GM06990 (cell line): Measurements from ENCODE around the gene SPHKAP.

ENCODE experiments used
- DNase-seq: peaks from one replicate; pipeline ENCODE4 v3.0.0-alpha.2; 2011; ENCODE audit not compliant: insufficient read length; ENCODE audit errors: extremely low read depth
- H3K27me3 ChIP-seq: replicated peaks from 2 replicates; pipeline ENCODE4 v1.6.0; 2011; ENCODE audit warnings: low read length; ENCODE audit not compliant: control insufficient read depth, insufficient read depth
- H3K36me3 ChIP-seq: 2 replicates; pipeline ENCODE4 v1.5.1; 2011; ENCODE audit warnings: low read length; ENCODE audit not compliant: control insufficient read depth, insufficient read depth
- H3K4me3 ChIP-seq: replicated peaks from 2 replicates; pipeline ENCODE4 v1.5.1; 2011; ENCODE audit warnings: low read depth, mild to moderate bottlenecking, control low read depth, low read length
- TF ChIP-seq, protein P1 (sequence below): IDR thresholded peaks from 2 replicates; pipeline ENCODE4 v1.5.1; 2011; ENCODE audit warnings: low read length, control low read depth, mild to moderate bottlenecking, inconsistent platforms; ENCODE audit not compliant: insufficient read depth, poor library complexity, severe bottlenecking

The SPHKAP gene

DNA sequence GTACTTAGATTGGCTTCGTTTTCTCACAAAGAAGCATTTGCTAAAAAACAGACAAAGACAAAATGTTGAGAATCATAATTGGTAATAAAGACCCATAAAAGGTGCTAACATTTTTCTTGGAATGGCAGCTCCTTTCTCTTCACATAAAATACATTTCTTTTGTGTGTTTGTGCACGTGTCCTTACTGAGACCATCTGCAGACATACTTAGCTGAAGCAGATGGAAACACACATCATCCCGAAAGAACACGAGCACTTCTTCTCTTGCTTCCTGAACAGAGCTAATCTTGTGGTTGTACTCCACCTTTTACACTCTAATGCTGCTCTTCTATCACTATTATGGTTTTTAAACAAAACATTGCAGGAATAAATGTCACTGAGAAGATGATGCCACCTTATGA is 142.5 kb downstream of the SPHKAP start:
- Histone ChIP-seq H3K27me3 (no peaks in the 10 kb centered on the region), H3K4me3 (no peak overlapping the region), H3K36me3 (no peaks in the 10 kb centered on the region)
- TF ChIP-seq, protein P1, sequence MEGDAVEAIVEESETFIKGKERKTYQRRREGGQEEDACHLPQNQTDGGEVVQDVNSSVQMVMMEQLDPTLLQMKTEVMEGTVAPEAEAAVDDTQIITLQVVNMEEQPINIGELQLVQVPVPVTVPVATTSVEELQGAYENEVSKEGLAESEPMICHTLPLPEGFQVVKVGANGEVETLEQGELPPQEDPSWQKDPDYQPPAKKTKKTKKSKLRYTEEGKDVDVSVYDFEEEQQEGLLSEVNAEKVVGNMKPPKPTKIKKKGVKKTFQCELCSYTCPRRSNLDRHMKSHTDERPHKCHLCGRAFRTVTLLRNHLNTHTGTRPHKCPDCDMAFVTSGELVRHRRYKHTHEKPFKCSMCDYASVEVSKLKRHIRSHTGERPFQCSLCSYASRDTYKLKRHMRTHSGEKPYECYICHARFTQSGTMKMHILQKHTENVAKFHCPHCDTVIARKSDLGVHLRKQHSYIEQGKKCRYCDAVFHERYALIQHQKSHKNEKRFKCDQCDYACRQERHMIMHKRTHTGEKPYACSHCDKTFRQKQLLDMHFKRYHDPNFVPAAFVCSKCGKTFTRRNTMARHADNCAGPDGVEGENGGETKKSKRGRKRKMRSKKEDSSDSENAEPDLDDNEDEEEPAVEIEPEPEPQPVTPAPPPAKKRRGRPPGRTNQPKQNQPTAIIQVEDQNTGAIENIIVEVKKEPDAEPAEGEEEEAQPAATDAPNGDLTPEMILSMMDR = no peak
- DNase-seq = no peak

DNA sequence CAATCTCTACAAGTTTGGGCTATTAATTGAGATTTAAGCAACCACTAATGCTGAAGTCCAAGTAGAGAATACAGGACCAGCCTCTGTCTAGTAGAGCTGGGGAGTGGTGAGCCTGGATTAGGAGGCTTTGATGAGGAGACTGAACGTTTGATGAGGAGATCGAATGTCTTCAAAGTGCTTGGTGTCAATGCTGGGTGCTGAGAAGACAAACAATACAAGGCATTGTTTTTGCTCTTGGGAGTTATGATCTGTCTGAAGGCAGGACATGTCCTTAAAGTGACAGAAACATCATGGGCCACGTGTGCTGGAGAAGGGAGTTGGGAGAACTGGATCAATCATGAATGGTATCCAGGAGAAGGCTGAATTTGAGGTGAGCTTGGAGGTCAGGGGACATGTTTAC is 143.6 kb downstream of the SPHKAP start:
- no peak for DNase-seq
- Histone ChIP-seq H3K4me3 (no peak overlapping the region), H3K27me3 (no peaks in the 10 kb centered on the region), H3K36me3 (no peaks in the 10 kb centered on the region)
- TF ChIP-seq, protein P1 = no peak

DNA sequence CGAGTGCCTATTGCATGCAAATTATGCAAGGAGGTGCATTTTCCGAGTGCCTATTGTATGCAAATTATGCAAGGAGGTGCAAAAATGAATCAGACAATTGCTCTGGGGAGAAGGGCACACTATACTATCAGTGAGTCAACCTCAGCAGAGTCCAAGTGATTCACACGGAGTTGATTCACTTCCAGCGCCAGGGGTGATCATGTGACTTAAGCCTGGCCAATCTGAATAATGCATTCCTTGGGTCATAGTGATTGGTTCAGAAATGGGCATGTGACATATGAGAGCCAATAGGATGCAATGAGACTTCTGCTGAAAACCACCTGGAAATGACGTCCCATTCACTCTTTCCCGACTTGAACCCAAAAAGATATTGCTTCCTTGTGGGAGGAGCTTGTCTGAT is 157.9 kb downstream of the SPHKAP start:
- no peak for DNase-seq
- no peaks in the 10 kb centered on the region; the same call in 1 of the 2 replicates for H3K27me3 ChIP-seq
- TF ChIP-seq, protein P1 = no peak
- no peak overlapping the region for H3K4me3 ChIP-seq
- no peaks in the 10 kb centered on the region for H3K36me3 ChIP-seq

DNA sequence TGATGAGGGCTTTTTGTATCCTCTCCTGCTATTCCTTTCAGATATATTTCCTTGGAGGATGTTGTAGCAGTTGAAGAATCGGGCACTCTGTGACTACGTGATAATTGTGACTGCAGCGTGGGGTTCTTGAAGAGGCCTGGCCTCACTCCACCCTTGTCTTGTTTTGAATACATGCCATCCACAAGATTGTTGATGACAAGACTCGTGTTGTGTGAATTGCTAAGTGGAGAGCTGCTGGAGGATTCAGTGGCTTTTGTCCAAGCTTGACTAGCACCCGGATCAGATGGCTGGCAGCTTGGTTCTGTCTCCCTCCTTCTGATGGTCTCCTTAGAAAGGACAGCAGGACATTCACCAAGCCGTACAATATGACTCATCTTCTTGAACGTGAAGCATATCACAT is 163.2 kb downstream of the SPHKAP start:
- no peak for DNase-seq
- Histone ChIP-seq H3K4me3 (no peak overlapping the region), H3K27me3 (no peaks in the 10 kb centered on the region), H3K36me3 (no peaks in the 10 kb centered on the region)
- TF ChIP-seq, protein P1 = no peak

DNA sequence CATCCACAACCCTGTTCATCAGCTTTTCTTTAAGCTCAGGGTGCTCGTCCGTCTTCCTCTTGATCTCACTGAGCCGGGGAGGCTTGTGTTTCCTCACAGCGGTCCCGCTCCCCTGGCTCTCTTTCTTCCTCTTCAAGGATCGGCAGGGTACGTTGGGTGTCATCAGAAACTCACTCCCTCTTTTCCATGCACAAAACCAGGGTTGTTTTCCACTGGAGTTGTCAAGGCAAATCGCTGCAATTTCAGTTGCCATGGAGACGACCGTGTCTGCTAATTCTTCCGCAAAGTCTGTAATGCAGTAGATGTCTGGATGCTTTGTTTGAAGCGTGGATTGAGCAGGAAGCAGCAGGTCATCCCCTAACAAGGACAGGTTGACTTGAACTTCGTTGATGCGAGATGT is 163.7 kb downstream of the SPHKAP start:
- no peaks in the 10 kb centered on the region for H3K27me3 ChIP-seq
- DNase-seq = no peak
- H3K36me3 ChIP-seq = no peaks in the 10 kb centered on the region
- no peak overlapping the region for H3K4me3 ChIP-seq
- TF ChIP-seq, protein P1 = no peak

DNA sequence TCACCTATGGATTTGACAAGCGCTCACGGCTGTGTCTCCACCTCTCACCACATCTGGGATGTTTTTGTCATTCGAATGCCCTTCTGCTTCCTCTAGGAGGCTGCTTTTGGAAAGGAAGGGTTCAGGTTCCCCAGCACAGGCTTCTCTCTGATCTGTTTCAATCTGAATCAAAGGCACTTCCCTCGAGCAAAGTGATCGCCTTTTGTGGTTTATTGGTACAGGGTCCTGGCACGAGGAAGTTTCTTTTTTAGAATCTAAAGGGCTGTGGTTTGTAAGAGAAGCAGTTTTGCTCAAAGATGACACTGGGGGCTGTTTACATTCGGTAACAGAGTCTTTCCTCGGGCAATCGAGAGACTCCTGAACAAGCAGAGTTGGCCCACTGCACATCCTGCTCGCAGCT is 165.1 kb downstream of the SPHKAP start:
- peak; percentile 15 for DNase-seq
- H3K4me3 ChIP-seq = no peak overlapping the region
- H3K27me3 ChIP-seq = no peaks in the 10 kb centered on the region
- TF ChIP-seq, protein P1 = no peak
- H3K36me3 ChIP-seq = no peaks in the 10 kb centered on the region
